Measurements from ENCODE around the gene BCLAF1. TPM values are rescaled to one million over a fixed set of nuclear protein-coding genes. Genes with fewer than 3 reads are reported as not detected.

The BCLAF1 gene
- total RNA-seq, 1 donor, result 181 TPM

DNA sequence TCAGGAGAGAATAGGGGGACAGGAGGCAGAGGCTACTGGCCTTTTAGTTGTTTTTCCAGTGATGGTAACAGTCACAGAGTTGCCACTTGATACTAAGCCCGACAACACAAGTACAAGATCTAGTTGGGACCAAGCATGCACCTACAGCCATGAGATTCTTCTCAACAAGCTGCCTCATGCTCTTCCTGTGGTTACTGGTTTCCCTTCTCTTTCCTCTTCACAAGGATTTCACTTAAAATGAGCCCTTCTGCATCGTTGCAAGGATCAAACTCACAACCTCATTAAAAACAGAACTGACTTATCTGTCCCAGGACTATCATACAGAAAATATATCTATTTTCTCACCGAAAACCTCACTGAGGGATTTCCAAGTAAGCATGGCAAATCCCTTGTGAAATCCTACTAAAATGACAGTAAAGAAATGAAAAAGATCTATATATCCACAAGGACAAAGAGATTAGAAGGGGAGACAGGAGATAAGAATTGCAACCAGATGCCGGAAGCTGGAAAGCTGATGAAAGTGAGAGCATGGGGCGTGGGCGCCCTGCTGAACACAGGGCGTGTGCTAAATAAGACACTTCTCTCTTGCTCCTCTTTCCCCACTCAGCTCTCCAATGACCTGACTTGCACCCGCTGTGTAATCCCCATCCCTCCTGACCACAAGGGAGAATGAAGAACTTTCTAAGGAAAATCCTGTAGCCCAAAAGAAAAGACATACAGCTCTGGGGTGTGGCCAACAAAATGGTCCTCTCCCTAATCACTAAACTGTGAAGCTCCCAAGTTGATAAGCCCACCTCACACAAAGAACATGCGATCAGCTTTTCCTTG lies 53.0 kb downstream of the BCLAF1 start:
- H3K4me3 ChIP-seq (ENCODE audit: low read depth, low read length), result no peak overlapping the region
- no peak for DNase-seq (ENCODE audit: low read depth)
- TF ChIP-seq, protein P1, sequence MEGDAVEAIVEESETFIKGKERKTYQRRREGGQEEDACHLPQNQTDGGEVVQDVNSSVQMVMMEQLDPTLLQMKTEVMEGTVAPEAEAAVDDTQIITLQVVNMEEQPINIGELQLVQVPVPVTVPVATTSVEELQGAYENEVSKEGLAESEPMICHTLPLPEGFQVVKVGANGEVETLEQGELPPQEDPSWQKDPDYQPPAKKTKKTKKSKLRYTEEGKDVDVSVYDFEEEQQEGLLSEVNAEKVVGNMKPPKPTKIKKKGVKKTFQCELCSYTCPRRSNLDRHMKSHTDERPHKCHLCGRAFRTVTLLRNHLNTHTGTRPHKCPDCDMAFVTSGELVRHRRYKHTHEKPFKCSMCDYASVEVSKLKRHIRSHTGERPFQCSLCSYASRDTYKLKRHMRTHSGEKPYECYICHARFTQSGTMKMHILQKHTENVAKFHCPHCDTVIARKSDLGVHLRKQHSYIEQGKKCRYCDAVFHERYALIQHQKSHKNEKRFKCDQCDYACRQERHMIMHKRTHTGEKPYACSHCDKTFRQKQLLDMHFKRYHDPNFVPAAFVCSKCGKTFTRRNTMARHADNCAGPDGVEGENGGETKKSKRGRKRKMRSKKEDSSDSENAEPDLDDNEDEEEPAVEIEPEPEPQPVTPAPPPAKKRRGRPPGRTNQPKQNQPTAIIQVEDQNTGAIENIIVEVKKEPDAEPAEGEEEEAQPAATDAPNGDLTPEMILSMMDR (IDR thresholded peaks at IDR 0.05; ENCODE audit: insufficient read depth, low read length), result no peak

DNA sequence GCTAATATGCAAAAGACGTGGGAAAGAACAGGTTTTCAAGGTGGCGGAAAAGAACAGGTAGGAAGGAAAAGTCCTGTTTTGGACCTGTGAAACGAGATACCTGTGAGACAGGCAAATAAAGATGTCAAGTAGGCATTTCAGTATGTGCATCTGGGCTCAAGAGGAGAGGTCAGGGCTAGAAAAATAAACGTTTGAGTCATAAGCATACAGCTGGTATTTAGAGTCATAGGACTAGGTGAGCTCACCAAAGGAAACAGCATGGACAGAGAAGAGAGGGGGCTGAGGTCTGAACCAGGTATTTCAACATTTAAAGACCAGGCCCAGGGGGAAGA lies 54.4 kb downstream of the BCLAF1 start:
- DNase-seq (ENCODE audit: low read depth), result no peak
- H3K4me3 ChIP-seq (ENCODE audit: low read depth, low read length), result no peak overlapping the region
- TF ChIP-seq, protein P1 (IDR thresholded peaks at IDR 0.05; ENCODE audit: insufficient read depth, low read length), result no peak

DNA sequence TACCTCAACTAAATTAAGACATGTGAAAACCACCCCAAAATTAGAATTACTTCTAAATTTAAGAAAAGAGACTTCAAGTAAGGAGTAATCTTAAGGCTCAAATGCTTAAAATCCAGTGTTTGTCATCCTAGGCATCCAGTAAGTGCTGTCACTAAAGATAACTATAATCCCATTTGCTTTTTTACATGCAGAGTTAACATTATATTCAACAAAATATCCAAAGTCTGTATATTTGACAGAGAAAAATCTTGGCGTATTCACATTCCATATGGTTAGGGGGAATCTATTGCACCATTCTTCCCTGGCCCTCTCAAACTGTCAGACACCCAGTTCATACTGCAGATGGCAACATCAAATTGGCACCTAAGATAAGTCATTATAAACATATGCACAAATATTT lies 56.9 kb downstream of the BCLAF1 start:
- H3K4me3 ChIP-seq (ENCODE audit: low read depth, low read length), result no peak overlapping the region
- TF ChIP-seq, protein P1 (IDR thresholded peaks at IDR 0.05; ENCODE audit: insufficient read depth, low read length), result no peak
- no peak for DNase-seq (ENCODE audit: low read depth)

DNA sequence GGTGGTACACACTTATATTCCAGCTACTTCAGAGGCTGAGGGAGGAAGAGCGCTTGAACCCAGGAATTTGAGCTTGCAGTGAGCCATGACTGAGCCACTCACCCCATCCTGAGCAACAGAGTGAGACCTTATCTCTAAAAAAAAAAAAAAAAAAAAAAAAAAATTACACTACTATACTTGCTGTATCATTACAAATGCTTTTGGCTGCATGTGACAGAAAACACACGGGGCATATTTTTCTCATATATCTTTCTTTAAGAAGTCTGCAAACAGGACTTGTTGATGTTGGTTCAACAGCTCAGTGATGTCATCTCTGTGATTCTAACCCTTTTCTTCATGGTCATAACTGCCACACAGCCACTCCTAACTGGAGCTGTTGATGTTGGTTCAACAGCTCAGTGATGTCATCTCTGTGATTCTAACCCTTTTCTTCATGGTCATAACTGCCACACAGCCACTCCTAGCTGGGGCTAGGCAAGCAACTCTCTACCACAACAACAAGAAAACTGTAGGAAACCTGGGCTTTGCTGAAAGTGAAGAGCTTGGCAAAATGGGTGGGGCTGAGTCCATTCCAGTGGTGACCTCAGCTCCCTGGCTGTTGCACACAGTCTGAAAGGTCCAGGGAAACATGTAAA lies 59.3 kb downstream of the BCLAF1 start:
- TF ChIP-seq, protein P1 (IDR thresholded peaks at IDR 0.05; ENCODE audit: insufficient read depth, low read length), result no peak
- no peak overlapping the region for H3K4me3 ChIP-seq (ENCODE audit: low read depth, low read length)
- DNase-seq (ENCODE audit: low read depth), result peak; percentile 59

DNA sequence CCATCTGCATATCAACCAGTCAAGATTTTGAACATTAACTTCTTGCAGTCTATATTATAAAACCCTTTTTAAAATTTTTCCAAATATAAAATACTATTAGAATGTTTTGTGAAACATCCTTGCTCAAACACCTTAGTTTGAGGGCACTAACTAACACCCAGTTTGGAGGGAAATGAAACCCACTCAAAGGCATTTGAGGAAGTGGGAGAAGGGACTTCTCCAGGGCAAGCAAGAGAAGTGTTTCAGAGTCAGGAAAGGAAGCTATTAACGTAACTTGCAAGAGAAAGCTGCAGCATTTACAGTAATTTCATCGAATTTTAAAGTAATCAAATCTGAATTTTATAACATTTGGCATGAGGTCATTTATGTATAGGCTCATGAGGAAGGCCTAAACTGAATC lies 60.8 kb downstream of the BCLAF1 start:
- DNase-seq (ENCODE audit: low read depth), result no peak
- H3K4me3 ChIP-seq (ENCODE audit: low read depth, low read length), result no peak overlapping the region
- TF ChIP-seq, protein P1 (IDR thresholded peaks at IDR 0.05; ENCODE audit: insufficient read depth, low read length), result no peak

DNA sequence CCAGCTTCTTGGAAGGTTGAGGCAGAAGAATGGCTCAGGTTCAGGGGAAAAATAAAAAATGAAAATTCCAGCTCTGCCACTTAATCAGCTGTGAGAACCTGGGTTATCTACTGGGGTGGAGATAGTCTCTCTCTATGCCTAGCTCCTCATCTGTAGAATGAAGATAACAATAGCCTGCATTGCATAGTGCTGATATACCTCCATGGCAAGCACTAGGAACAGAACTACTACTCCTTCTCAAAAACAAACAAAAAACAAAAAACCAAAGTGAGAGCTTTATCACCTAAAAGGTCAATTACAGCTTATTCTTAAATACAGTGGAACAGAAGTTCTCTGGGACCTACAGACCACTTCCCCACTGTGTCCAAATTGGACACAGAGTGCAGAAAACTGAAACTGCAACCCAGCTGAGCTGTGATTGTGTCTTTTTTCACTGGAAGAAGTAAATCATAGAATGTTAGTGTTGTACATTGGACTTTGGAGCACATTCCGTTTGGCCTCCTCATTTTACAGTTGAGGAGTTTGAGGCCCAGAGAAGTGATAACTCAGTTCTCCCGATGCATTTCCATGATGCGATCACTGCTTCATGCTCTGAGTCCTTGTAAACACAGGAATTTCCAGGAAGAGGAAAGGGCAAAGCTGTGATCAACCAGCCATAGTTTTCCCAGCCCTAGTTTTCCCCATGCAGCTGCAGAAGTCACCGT lies 62.8 kb downstream of the BCLAF1 start:
- peak; percentile 63 for DNase-seq (ENCODE audit: low read depth)
- no peak overlapping the region for H3K4me3 ChIP-seq (ENCODE audit: low read depth, low read length)
- TF ChIP-seq, protein P1 (IDR thresholded peaks at IDR 0.05; ENCODE audit: insufficient read depth, low read length), result no peak

Measured in fibroblast of the aortic adventitia (primary cell).